HG03097 (cell line): ENCODE measurements around the gene PRKCE.
"Not testable (repeated sequence)": the region's sequence is repeated elsewhere in the genome, so short reads cannot be mapped to it uniquely, and the experiment has no call there.

ENCODE experiments used
- ATAC-seq: cut with Tn5 transposase; IDR thresholded peaks from one replicate; pipeline ENCODE4 v1.9.1; 2021; ENCODE audit not compliant: unreplicated experiment, low FRiP score

PRKCE gene

GRCh38 chr2:45852450-45853150 is 201.1 kb downstream of the PRKCE start:
- no peak for ATAC-seq

GRCh38 chr2:45855374-45855773 is 203.9 kb downstream of the PRKCE start:
- no peak for ATAC-seq

DNA sequence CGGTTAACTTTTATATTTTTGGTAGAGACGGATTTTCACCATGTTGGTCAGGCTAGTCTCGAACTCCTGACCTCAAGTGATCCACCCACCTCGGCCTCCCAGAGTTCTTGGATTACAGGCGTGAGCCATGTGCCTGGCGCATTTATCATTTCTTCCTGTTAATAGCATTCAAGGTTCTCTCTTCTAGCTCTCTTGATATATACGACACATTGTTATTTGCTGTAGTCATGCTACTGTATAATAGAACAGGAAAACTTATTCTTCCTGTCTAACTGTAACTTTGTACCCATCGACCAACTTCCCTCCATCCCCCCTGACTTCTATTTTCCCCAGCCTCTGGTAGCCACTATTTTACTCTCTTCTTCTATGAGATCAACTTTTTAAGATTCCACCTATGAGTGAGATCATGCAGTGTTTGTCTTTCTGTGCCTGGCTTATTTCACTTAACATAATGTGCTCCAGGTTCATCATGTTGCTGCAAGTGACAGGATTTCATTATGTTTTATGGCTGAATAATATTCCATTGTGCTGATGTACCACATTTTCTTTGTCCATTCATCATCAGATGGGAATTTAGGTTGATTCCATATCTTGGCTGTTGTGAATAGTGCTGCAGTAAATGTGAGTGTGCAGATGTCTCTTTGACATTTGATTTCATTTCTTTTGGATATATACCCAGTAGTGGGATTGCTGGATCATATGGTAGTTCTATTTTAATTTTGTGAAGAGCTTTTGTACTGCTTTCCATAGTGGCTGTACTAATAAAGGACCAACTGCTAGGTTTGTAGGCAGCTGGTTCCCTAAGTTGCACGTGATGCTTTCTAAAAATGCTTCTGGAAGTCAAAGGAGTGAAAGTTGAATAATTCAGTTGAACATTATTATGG is 205.2 kb downstream of the PRKCE start:
- no peak for ATAC-seq

DNA sequence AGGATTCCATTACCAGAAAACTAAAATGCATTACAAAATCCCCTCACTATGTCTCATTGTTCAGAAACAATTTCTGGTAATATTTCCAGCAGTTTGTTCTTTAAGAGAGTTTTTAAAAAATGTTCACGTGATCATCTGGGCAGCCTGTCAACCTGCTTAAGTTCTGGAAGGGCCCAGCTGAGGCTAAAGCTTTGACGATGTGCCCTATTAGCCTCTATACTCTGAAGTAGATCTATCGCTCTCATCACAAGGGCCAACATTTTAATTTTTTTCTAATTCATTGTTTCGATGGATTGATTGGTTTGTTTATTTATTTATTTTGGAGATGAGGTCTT is 205.8 kb downstream of the PRKCE start:
- no peak for ATAC-seq

- ATAC-seq = no peak
These were observed 206.5 kb downstream of the PRKCE start for GRCh38 chr2:45857867-45858520.

DNA sequence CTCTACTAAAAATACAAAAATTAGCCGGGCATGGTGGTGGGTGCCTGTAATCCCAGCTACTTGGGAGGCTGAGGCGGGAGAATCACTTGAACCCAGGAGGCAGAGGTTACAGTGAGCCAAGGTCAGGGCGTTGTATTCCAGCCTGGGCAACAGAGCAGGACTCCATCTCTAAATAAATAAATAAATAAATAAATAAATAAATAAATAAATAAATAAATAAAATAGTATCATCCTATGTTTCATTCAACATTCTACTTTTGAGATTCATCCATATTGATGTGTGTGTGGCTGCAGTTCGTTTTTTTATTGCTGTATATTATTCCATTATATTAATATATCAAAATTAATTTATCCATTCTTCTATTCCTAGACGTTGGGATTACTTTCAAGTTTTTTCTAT is 207.4 kb downstream of the PRKCE start:
- not testable (repeated sequence) for ATAC-seq

DNA sequence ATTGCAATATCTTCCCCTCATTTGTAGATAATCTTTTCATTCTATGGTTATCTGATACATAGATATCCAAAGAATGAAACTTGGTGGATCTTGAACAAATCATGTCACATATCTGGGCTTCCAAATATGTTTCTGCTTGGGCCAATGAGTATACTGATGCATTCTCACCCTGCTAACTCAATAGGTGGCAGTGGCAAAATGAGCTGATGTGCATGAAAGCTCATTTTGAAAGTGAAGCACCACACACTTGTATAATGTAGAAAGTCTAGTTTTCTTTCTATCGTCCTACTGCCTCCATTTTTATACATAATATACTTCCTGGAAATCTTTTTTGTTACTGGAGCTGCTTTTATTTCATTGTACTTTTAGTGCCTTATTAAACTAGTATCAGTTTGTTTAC is 208.2 kb downstream of the PRKCE start:
- no peak for ATAC-seq

GRCh38 chr2:45860136-45861121 is 209.0 kb downstream of the PRKCE start:
- no peak for ATAC-seq

- ATAC-seq = no peak
These were observed 211.4 kb downstream of the PRKCE start for GRCh38 chr2:45862843-45863242.

GRCh38 chr2:45864121-45864520 is 212.6 kb downstream of the PRKCE start:
- no peak for ATAC-seq

GRCh38 chr2:45867349-45867748 is 215.9 kb downstream of the PRKCE start:
- no peak for ATAC-seq

DNA sequence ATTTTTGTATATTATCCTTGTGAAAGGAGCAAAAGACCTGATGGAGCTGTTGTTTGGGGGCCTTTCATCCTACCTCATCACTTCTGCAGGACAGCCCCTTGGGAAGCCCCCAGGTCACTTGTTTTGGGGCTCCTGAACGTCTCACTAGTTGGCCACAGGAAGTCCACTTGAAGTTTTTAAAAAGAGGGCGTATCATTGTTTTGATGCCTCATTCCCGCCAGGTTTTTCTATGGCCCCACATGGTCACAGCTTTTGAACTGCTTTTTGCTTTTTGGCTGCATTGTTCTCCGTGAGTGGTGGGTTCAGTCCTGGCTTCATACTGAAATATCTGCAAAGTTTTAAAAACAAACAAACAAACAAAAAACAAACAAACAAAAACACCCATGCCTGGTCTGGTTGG is 216.3 kb downstream of the PRKCE start:
- ATAC-seq = no peak

DNA sequence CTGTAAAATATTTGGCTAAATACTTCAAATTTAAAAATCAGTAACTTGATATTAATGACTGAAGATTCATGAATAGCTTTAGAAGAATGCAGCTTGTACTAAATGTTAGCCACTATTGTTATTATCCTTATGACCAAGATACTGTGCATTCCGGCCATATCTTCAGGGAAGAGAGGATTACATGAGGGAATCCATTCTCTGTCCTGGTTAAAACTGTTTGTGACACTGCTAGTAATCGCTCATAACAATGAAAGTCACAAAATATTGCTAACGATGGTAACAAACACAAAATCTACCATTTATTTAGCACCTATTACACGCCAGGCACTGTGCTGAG is 217.7 kb downstream of the PRKCE start:
- ATAC-seq = no peak

GRCh38 chr2:45871025-45871424 is 219.6 kb downstream of the PRKCE start:
- no peak for ATAC-seq

DNA sequence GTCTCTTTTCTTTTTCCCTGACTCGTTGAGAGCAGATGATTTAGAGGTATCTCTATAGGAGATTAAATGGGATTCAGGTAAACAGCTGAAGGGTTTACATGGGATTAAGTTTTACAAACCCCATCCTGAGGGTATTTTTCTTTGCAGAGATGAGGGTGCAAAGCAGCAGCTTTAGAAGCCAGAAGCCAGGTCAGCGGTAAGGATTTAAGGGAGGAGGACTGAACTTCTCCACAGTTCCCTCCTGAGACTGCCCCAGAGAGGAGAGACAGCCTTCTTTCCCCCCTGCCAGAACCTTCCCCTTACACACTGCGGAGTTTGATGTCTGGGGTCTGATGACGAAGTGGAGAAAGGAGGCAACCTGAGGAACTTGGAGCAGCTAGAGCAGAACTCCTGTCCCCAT is 220.1 kb downstream of the PRKCE start:
- no peak for ATAC-seq

DNA sequence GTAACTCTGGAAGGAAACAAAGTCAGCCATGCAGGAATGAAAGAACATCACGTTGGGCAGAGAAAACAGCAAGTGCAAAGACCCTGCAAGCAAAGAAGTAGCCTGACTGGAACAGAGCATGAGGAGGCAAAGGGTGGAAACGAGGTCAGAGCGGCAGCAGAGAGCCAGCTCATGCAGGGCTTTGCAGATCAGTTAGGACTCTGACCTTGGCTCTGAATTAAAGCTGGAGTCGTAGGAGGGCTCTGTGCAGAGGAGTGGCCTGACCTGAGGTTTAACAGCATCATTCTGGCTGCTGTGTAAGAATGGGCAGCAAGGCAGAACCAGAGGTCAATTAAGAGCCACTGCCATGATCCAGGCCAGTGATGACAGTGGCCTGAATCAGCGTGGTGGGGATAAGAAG is 220.7 kb downstream of the PRKCE start:
- ATAC-seq = no peak

GRCh38 chr2:45874344-45874743 is 222.9 kb downstream of the PRKCE start:
- no peak for ATAC-seq

GRCh38 chr2:45876611-45877010 is 225.1 kb downstream of the PRKCE start:
- ATAC-seq = no peak

- no peak for ATAC-seq
These were observed 227.9 kb downstream of the PRKCE start for GRCh38 chr2:45879406-45879805.

DNA sequence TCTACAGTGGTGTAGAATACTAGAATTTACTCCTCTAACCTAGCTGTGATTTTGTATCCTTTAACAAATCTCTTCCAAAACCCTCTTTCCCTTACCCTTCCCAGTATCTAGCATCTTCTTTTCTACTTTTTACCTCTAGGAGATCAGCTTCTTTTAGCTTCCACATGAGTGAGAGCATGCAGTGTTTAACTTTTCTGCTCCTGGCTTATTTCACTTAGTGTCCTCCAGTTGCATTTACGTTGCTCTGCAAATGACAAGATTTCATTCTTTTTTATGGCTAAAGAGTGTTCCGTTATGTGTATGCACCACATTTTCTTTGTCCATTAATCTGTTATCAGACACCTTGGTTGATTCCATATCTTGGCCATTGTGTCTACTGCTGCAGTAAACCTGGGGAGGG is 228.5 kb downstream of the PRKCE start:
- ATAC-seq = no peak
